Anterior cingulate cortex (tissue), 58 donors: ENCODE results near the gene JUNB.

Source experiments
- DNase-seq, 58 donors: peaks; one replicate each; lab custom pipeline; 2025; lab: John Stamatoyannopoulos, UW

The JUNB gene

DNA sequence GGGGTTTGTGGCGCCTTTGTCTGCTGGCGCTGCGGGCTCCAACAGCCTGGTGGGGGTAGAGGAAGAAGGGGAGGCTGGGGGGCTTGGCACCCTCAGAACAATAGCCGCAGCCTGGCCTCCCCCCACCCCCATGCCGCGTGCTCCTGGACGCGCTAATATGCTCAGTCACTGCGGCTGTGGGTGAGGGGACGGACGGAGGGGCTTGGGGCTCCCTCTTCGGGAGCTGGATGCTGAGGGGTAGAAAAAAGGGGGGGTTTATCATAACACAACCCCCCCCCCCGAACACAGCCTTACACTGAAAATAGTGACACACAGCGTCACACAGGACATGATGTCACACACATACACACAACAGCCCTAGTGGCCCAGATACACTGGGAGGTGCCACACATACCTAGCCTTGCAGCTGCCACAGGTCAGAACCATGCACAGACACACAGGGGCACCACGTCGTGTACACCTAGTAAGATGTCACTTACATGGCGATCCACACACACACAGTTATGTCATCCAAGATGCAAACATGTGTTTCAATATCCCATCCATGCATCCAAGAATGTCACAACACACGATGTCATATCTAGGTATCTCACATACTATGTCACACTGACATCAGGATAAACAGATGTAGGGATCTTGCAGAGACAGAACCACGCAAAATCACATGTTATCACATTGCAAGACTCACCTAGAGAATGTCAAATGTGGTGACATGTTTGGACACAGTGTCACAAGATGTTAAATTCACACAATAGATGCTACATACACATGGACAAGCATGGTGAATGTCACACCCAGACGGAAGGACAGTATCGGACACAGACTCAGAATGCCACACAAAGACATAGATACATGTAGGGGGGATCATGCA is 47.8 kb downstream of the JUNB start:
- peak in 5 of 58 donors; percentile 1 to 25 (median 15) for DNase-seq

DNA sequence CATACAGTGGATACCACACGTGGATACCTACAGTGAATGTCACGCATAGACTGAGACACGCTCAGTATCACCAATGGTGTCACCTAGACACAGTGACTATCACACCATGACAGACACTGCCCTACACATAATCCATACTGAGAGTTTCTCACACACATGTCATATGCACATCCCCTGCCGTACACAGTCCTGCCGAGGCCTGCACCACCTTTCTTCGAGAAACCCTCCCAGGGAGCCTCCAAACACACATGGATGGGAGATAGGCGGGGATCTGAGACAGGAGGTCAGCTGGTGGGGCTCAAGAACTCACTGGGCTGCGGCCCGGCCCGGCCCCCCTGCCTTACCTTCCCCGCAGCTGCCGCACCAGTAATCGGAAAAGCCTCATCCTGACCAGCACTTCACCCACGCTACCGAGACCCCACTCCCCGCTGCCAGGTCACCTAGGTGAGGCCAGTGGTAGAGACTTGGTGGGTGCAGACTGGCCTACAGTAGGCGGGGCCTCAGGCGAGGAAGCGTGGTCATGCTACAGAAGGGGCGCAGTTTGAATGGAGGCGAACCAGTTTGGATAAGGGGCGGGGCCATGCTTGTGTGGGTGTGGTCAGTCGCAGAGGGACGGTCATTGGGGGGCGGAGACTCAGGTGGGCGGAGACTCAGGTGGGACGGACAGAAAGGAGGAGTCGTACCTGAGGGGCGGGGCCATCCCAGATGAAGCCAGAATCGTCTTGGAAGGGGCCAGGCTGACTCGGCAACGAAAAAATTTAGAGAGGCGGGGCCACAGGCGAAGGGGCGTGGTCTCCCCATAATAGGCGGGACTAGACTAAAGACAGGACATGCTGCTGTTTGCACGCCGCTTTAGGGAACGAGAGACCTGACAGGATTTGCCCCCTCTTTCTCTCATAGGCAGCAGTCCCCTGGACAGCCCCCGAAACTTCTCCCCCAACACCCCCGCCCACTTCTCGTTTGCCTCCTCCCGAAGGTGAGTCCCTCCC is 49.1 kb downstream of the JUNB start:
- peak in 32 of 58 donors; percentile 7 to 76 (median 39) for DNase-seq

DNA sequence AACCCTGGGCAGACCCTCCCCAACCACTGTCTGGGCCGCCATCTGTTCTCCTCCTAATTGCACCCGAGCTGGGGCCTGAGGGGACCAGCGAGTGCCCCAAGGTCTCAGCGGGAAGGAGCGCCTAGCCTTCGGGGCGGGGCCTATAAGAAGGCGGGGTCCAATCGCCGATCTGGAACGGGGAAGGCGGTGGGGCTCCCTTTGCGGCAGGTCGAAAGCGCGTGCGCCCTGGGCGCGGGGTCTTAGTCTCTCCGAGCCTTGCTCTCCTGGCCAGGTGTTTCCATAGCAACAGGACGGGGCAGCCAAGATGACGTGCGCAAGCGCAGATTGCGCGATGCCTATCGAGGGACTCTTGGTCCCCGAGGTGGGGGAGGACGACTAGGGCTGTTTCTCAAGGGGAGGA is 49.8 kb downstream of the JUNB start:
- peak in 16 of 58 donors; percentile 13 to 64 (median 32) for DNase-seq

DNA sequence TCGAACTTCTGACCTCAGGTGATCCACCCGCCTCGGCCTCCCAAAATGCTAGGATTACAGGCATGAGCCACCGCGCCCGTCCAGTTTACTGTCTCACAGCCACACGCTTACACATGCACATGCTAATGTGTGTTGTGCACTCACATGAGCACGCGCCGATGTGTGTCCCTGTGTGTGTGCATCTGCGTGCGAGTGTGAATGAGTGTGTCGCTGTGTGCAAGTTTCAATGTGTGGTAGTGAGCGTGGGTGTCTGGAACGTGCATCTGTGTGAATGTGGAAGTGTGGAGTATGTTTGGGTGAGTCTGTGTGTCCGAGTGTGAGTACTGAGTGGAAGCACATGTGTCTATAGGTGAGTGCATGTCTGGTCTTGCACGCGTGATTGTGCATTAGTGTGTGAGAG is 51.2 kb downstream of the JUNB start:
- DNase-seq, result no peak
